ENCODE measurements around the gene CTNNBL1. TPM values are rescaled to one million over a fixed set of nuclear protein-coding genes. Genes with fewer than 3 reads are reported as not detected.

CTNNBL1 gene
- total and polyA plus RNA-seq, 2 donors (not counting 3 experiments of a cell fraction or from before 2014, with no cell fraction given), result 20.8 to 60.2 TPM

GRCh38 chr20:37796121-37796520 lies 102.3 kb downstream of the CTNNBL1 start:
- Histone ChIP-seq H3K9ac (replicated peaks; ENCODE audit: extremely low read depth, insufficient read depth, low read length) (no peak overlapping the region), H3K9me1 (replicated peaks; ENCODE audit: control insufficient read depth, extremely low read depth, insufficient read depth, low read length) (no peaks in the 10 kb centered on the region), H3K4me1 (ENCODE audit: control insufficient read depth, extremely low read depth, insufficient read depth, low read length) (no peaks in the 10 kb centered on the region), H3K36me3 (ENCODE audit: control insufficient read depth in 2 of 2, extremely low read depth in 1 of 2, insufficient read depth in 2 of 2, low read length in 2 of 2) (peaks cover 3 to 4% of the 10 kb centered on the region in 2 experiments), H2AFZ (ENCODE audit: low read depth, low read length) (no peak overlapping the region), H3K27ac (ENCODE audit: insufficient read depth, low read depth, low read length) (no peak overlapping the region), H3K9me3 (replicated peaks; ENCODE audit: control insufficient read depth, insufficient read depth, low read length) (no peaks in the 10 kb centered on the region), H3K4me3 (replicated peaks in 1 of 3; ENCODE audit: insufficient read depth in 1 of 3, low read depth in 1 of 3, low read length in 3 of 3) (no peak overlapping the region), H3K4me2 (ENCODE audit: insufficient read depth, low read length) (no peak overlapping the region), H3K27me3 (ENCODE audit: control insufficient read depth in 2 of 2, insufficient read depth in 2 of 2, low read length in 2 of 2) (no peaks in the 10 kb centered on the region), H3K79me2 (ENCODE audit: control insufficient read depth, insufficient read depth, low read length) (no peaks in the 10 kb centered on the region), H4K20me1 (replicated peaks; ENCODE audit: control insufficient read depth, extremely low read depth, insufficient read depth, low read length) (no peaks in the 10 kb centered on the region)
- intact Hi-C loops (cut with micrococcal nuclease) (no loop called here), dilution Hi-C loops (cut with MboI; ENCODE audit: extremely low pct_ligation_motif_present, low sequenced_read_pairs) (no loop called here)
- ChIA-PET POLR2A (no interaction called here), CTCF (no interaction called here)
- no TSS peak for BruUV-seq (replicated peaks)
- no peak for FAIRE-seq
- DNase-seq (ENCODE audit: low read depth, low spot score), result no peak
- TF ChIP-seq FOS (IDR thresholded peaks at IDR 0.05; ENCODE audit: borderline replicate concordance, insufficient read depth, low read length) (no peak), JUN (IDR thresholded peaks at IDR 0.05; ENCODE audit: borderline replicate concordance, insufficient read depth, insufficient read length, low read depth) (no peak), POLR2AphosphoS5 (IDR thresholded peaks at IDR 0.05; ENCODE audit: insufficient read depth, low read depth, low read length) (no peak), POLR2A (IDR thresholded peaks at IDR 0.05; ENCODE audit: low read depth, low read length) (no peak), GATA2 (IDR thresholded peaks at IDR 0.05; ENCODE audit: insufficient read depth, insufficient read length, low read depth, low read length) (no peak), EZH2 (IDR thresholded peaks at IDR 0.05; ENCODE audit: borderline replicate concordance, low read depth, low read length, severe bottlenecking) (no peak), MYC (IDR thresholded peaks at IDR 0.05; ENCODE audit: low read depth, low read length) (no peak)
- TF ChIP-seq, protein P1, sequence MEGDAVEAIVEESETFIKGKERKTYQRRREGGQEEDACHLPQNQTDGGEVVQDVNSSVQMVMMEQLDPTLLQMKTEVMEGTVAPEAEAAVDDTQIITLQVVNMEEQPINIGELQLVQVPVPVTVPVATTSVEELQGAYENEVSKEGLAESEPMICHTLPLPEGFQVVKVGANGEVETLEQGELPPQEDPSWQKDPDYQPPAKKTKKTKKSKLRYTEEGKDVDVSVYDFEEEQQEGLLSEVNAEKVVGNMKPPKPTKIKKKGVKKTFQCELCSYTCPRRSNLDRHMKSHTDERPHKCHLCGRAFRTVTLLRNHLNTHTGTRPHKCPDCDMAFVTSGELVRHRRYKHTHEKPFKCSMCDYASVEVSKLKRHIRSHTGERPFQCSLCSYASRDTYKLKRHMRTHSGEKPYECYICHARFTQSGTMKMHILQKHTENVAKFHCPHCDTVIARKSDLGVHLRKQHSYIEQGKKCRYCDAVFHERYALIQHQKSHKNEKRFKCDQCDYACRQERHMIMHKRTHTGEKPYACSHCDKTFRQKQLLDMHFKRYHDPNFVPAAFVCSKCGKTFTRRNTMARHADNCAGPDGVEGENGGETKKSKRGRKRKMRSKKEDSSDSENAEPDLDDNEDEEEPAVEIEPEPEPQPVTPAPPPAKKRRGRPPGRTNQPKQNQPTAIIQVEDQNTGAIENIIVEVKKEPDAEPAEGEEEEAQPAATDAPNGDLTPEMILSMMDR (IDR thresholded peaks at IDR 0.05; ENCODE audit: extremely low read depth in 1 of 2, insufficient read depth in 1 of 2, low read depth in 1 of 2, low read length in 2 of 2), result no peak
- TF ChIP-seq, protein P2, sequence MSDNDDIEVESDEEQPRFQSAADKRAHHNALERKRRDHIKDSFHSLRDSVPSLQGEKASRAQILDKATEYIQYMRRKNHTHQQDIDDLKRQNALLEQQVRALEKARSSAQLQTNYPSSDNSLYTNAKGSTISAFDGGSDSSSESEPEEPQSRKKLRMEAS (IDR thresholded peaks at IDR 0.05; ENCODE audit: insufficient read depth, insufficient read length), result no peak
